RWPE2 (cell line): ENCODE data around the gene SALL3.

ENCODE experiments used
- ATAC-seq: fragments of 200-7000 bp; cut with Tn5 transposase; 3 replicates; pipeline ENCODE4 v1.9.1; 2021; ENCODE audit warnings: low read depth
- DNase-seq: peaks from one replicate; pipeline ENCODE4 v3.0.0-alpha.2; 2020; ENCODE audit warnings: low spot score
- H3K27ac ChIP-seq: fragments of 450-650 bp; 2 replicates; pipeline ENCODE4 v1.5.1; 2017; ENCODE audit warnings: mild to moderate bottlenecking; ENCODE audit not compliant: poor library complexity, severe bottlenecking
- H3K27me3 ChIP-seq: fragments of 250-450 bp; sonication (Bioruptor Pico); 2 replicates; pipeline ENCODE4 v1.5.1; 2021; ENCODE audit warnings: mild to moderate bottlenecking, moderate library complexity; ENCODE audit not compliant: insufficient read depth, poor library complexity, severe bottlenecking
- H3K36me3 ChIP-seq: fragments of 250-450 bp; sonication (Bioruptor Pico); 2 replicates; pipeline ENCODE4 v1.5.1; 2020; ENCODE audit warnings: low read depth, mild to moderate bottlenecking, moderate library complexity
- H3K4me1 ChIP-seq: fragments of 250-450 bp; sonication (Bioruptor Pico); 2 replicates; pipeline ENCODE4 v1.5.1; 2021; ENCODE audit warnings: mild to moderate bottlenecking, moderate library complexity; ENCODE audit not compliant: insufficient read depth, poor library complexity, severe bottlenecking
- H3K4me3 ChIP-seq: fragments of 250-450 bp; sonication (Bioruptor Pico); 2 replicates; pipeline ENCODE4 v1.5.1; 2021; ENCODE audit warnings: mild to moderate bottlenecking, moderate library complexity; ENCODE audit not compliant: severe bottlenecking
- H3K9me3 ChIP-seq: fragments of 250-450 bp; sonication (Bioruptor Pico); 2 replicates; pipeline ENCODE4 v1.5.1; 2021; ENCODE audit warnings: mild to moderate bottlenecking, moderate library complexity; ENCODE audit not compliant: severe bottlenecking
- CTCF ChIP-seq: fragments of 450-650 bp; IDR thresholded peaks from one replicate; pipeline ENCODE4 v1.5.1; 2017; ENCODE audit warnings: mild to moderate bottlenecking, moderate library complexity; ENCODE audit not compliant: poor library complexity, severe bottlenecking

The SALL3 gene

GRCh38 chr18:79018911-79019310 lies 39.3 kb downstream of the SALL3 start:
- no peak for TF ChIP-seq CTCF
- Histone ChIP-seq H3K36me3 (no peaks in the 10 kb centered on the region), H3K4me3 (no peak overlapping the region), H3K9me3 (no peaks in the 10 kb centered on the region), H3K27ac (no peak overlapping the region), H3K4me1 (no peaks in the 10 kb centered on the region), H3K27me3 (peaks cover 4% of the 10 kb centered on the region)
- no peak for DNase-seq
- ATAC-seq: no peak

DNA sequence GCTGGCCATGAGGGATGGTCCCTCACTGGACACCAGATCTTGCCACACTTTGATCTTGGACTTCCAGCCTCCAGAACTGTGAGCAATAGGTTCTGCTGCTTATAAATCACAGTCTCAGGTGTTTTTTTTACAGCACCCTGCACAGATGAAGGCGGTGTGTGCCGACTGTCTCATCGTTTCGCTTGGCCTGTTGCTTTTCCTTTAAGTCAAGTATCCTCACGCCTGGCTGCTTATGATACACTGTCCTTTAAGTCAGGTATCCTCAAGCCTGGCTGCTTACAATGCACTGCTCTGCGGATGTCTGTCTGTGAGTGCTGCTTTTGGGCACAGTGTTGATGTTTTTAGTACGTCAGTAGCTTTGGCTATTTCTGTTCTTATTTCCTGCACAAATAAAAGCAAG lies 40.3 kb downstream of the SALL3 start:
- Histone ChIP-seq H3K27me3 (peaks cover 2% of the 10 kb centered on the region), H3K4me3 (no peak overlapping the region), H3K4me1 (no peaks in the 10 kb centered on the region), H3K9me3 (no peaks in the 10 kb centered on the region), H3K36me3 (no peaks in the 10 kb centered on the region), H3K27ac (no peak overlapping the region)
- no peak for ATAC-seq
- no peak for DNase-seq
- no peak for TF ChIP-seq CTCF

DNA sequence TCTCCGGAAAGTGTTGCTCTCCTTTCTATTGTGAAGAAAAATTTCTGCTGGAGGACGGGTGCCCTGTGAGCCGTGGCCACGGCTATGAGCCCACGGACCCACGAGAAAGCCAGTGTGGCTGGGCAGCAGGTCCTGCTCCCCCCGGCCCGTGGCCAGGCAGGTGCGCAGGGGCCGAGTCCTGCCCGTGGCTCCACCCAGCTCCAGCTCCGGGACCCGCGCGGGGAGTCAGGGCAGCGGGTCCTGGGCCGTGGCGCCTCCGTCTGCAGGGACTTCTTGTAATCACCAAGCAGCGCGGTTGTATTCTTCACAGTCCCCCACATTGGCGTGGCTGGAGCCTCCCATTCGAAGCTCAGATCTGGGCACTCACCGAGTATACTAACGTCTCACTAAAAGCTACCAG lies 43.0 kb downstream of the SALL3 start:
- Histone ChIP-seq H3K9me3 (no peaks in the 10 kb centered on the region), H3K4me3 (no peak overlapping the region), H3K27me3 (peaks cover 2% of the 10 kb centered on the region), H3K36me3 (no peaks in the 10 kb centered on the region), H3K27ac (no peak overlapping the region), H3K4me1 (no peaks in the 10 kb centered on the region)
- no peak for ATAC-seq
- no peak for DNase-seq
- TF ChIP-seq CTCF: no peak

DNA sequence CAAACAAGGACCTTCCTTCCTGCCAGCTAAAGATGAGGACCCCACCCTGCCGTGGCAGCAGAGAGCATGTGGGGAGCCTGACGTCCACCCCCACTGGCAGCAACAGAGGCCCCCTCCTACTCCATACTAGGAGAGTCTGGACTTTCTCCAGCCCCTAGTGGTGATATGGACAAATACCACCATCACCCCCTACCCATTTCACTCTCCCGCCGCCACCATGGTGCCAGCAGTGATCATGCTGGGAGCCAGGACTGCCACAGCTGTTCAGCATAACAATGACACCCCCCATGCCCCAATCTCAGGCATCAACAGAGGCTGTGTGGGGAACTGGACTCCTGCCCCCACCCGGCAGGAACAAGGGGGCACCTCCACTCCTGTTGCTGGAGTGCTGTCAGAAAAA lies 46.9 kb downstream of the SALL3 start:
- no peak for ATAC-seq
- Histone ChIP-seq H3K9me3 (no peaks in the 10 kb centered on the region), H3K4me3 (no peak overlapping the region), H3K36me3 (no peaks in the 10 kb centered on the region), H3K4me1 (no peaks in the 10 kb centered on the region), H3K27ac (no peak overlapping the region), H3K27me3 (no peaks in the 10 kb centered on the region)
- DNase-seq: no peak
- TF ChIP-seq CTCF: no peak

GRCh38 chr18:79030680-79031079 lies 51.1 kb downstream of the SALL3 start:
- DNase-seq: no peak
- Histone ChIP-seq H3K36me3 (no peaks in the 10 kb centered on the region), H3K4me3 (no peak overlapping the region), H3K27ac (no peak overlapping the region), H3K4me1 (no peaks in the 10 kb centered on the region), H3K9me3 (no peaks in the 10 kb centered on the region), H3K27me3 (no peaks in the 10 kb centered on the region)
- TF ChIP-seq CTCF: no peak
- peak; percentile 57; the same call in 2 of the 3 replicates for ATAC-seq
